ENCODE data around the gene WSCD1. TPM values are rescaled to one million over a fixed set of nuclear protein-coding genes. Genes with fewer than 3 reads are reported as not detected.

Gene WSCD1
- polyA plus RNA-seq, 1 donor (not counting 4 experiments of a cell fraction or from before 2014, with no cell fraction given) = not detected

DNA sequence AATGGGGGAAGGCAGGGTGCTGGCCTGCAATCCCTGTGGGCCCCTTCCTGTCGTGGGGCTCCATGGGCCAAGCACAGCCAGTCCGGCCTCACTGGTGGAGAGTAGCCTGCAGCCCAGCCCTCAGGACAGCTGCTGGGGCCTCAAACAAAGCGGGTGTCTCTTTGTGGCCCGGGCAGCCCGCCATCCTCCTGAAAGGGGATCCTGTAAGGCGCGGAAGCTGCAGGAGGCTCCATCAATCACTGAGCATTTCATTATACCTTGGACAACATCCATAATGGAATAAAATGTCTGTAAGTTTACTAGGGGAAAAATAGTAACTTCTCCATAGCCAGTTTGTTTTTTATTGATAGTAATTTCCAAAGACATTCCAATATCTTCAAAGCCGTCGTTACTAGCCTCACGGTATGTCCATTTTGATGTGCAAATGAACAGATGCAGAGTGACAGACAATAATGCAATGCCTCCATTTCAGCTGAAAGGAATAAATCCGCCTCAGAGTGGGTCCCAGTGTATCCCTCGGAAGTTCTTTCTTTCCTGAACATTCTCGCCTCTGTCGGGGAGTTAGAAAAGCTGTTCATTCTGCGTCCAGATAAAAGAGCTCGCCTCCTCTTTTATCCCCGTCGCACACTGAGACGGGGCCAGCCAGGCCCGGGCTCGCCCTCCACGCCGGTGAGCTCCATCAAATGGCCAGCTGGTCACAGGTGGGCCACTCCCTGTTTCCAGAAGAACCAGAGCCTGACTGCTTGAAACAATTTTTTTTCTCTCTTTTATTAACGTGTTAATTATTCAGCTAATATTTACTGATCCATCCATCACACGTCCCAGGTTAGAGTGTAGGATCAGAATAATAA is 14.4 kb downstream of the WSCD1 start:
- H3K36me3 ChIP-seq (ENCODE audit: control insufficient read depth in 2 of 2, extremely low read depth in 1 of 2, insufficient read depth in 2 of 2, low read length in 2 of 2) = no peaks in the 10 kb centered on the region
- peaks cover 9% of the 10 kb centered on the region for H3K27me3 ChIP-seq (ENCODE audit: control insufficient read depth, extremely low read depth, insufficient read depth, low read length)
- FAIRE-seq = no peak
- H3K79me2 ChIP-seq (ENCODE audit: control insufficient read depth, insufficient read depth, low read length) = no peaks in the 10 kb centered on the region
- no peaks in the 10 kb centered on the region for H4K20me1 ChIP-seq (ENCODE audit: control insufficient read depth, extremely low read depth, insufficient read depth, low read length)
- H3K9me3 ChIP-seq (ENCODE audit: control insufficient read depth, low read depth, low read length) = no peaks in the 10 kb centered on the region
- H3K9ac ChIP-seq (ENCODE audit: control insufficient read depth, extremely low read depth, insufficient read depth, low read length) = no peak overlapping the region
- H2AFZ ChIP-seq (ENCODE audit: control insufficient read depth, low read length) = no peak overlapping the region
- H3K27ac ChIP-seq (ENCODE audit: control insufficient read depth, insufficient read depth, low read length) = no peak overlapping the region
- dilution Hi-C loops (cut with MboI; ENCODE audit: extremely low pct_ligation_motif_present, low sequenced_read_pairs) = no loop called here
- H3K4me3 ChIP-seq (ENCODE audit: control insufficient read depth in 2 of 3, extremely low read depth in 1 of 3, insufficient read depth in 2 of 3, low read depth in 1 of 3, low read length in 3 of 3) = no peak overlapping the region
- H3K9me1 ChIP-seq (ENCODE audit: control insufficient read depth, extremely low read depth, insufficient read depth, low read length) = no peaks in the 10 kb centered on the region
- no peaks in the 10 kb centered on the region for H3K4me1 ChIP-seq (ENCODE audit: control insufficient read depth, extremely low read depth, insufficient read depth, low read length)
- TF ChIP-seq, protein P1, sequence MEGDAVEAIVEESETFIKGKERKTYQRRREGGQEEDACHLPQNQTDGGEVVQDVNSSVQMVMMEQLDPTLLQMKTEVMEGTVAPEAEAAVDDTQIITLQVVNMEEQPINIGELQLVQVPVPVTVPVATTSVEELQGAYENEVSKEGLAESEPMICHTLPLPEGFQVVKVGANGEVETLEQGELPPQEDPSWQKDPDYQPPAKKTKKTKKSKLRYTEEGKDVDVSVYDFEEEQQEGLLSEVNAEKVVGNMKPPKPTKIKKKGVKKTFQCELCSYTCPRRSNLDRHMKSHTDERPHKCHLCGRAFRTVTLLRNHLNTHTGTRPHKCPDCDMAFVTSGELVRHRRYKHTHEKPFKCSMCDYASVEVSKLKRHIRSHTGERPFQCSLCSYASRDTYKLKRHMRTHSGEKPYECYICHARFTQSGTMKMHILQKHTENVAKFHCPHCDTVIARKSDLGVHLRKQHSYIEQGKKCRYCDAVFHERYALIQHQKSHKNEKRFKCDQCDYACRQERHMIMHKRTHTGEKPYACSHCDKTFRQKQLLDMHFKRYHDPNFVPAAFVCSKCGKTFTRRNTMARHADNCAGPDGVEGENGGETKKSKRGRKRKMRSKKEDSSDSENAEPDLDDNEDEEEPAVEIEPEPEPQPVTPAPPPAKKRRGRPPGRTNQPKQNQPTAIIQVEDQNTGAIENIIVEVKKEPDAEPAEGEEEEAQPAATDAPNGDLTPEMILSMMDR (optimal IDR thresholded peaks at IDR 0.05 in 1 of 3, IDR thresholded peaks at IDR 0.05 in 1 of 3, conservative IDR thresholded peaks at IDR 0.05 in 1 of 3; ENCODE audit: extremely low read depth in 1 of 3, insufficient read depth in 2 of 3, low read length in 3 of 3) = no peak
- TF ChIP-seq EZH2 (IDR thresholded peaks at IDR 0.05; ENCODE audit: low read length) = no peak
- no peak overlapping the region for H3K4me2 ChIP-seq (ENCODE audit: control insufficient read depth, extremely low read depth, insufficient read depth, low read depth, low read length)
- DNase-seq (ENCODE audit: low read depth, low spot score) = no peak

DNA sequence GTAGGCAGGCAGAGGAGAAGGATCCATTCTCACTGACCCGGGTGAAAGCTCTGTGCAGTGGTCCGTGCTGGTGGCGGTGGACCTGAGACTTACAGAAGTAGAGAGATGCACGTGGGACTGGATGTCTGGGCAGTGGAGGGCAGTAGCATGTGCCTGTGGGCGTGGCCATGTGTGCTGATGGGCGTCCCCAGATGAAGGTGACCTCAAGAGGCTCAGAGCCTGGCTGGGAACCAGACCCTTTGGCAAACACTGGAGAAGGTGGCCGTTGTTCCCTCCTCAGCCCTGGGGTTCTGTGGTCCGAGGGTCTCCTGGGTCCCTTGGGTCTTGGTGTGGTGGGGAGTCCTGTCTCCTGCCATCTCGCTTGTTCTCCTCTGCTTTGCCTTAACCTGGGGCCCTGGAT is 15.6 kb downstream of the WSCD1 start:
- no peaks in the 10 kb centered on the region for H3K9me3 ChIP-seq (ENCODE audit: control insufficient read depth, low read depth, low read length)
- H3K9me1 ChIP-seq (ENCODE audit: control insufficient read depth, extremely low read depth, insufficient read depth, low read length) = no peaks in the 10 kb centered on the region
- no peaks in the 10 kb centered on the region for H3K36me3 ChIP-seq (ENCODE audit: control insufficient read depth in 2 of 2, extremely low read depth in 1 of 2, insufficient read depth in 2 of 2, low read length in 2 of 2)
- no peak for DNase-seq (ENCODE audit: low read depth, low spot score)
- no peak overlapping the region for H3K27ac ChIP-seq (ENCODE audit: control insufficient read depth, insufficient read depth, low read length)
- no peaks in the 10 kb centered on the region for H3K79me2 ChIP-seq (ENCODE audit: control insufficient read depth, insufficient read depth, low read length)
- no peak overlapping the region for H2AFZ ChIP-seq (ENCODE audit: control insufficient read depth, low read length)
- FAIRE-seq = no peak
- H3K4me1 ChIP-seq (ENCODE audit: control insufficient read depth, extremely low read depth, insufficient read depth, low read length) = no peaks in the 10 kb centered on the region
- no peak overlapping the region for H3K4me2 ChIP-seq (ENCODE audit: control insufficient read depth, extremely low read depth, insufficient read depth, low read depth, low read length)
- H3K27me3 ChIP-seq (ENCODE audit: control insufficient read depth, extremely low read depth, insufficient read depth, low read length) = peaks cover 4% of the 10 kb centered on the region
- H3K9ac ChIP-seq (ENCODE audit: control insufficient read depth, extremely low read depth, insufficient read depth, low read length) = no peak overlapping the region
- no peak for TF ChIP-seq EZH2 (IDR thresholded peaks at IDR 0.05; ENCODE audit: low read length)
- TF ChIP-seq, protein P1 (optimal IDR thresholded peaks at IDR 0.05 in 1 of 3, IDR thresholded peaks at IDR 0.05 in 1 of 3, conservative IDR thresholded peaks at IDR 0.05 in 1 of 3; ENCODE audit: extremely low read depth in 1 of 3, insufficient read depth in 2 of 3, low read length in 3 of 3) = no peak
- H3K4me3 ChIP-seq (ENCODE audit: control insufficient read depth in 2 of 3, extremely low read depth in 1 of 3, insufficient read depth in 2 of 3, low read depth in 1 of 3, low read length in 3 of 3) = no peak overlapping the region
- dilution Hi-C loops (cut with MboI; ENCODE audit: extremely low pct_ligation_motif_present, low sequenced_read_pairs) = no loop called here
- H4K20me1 ChIP-seq (ENCODE audit: control insufficient read depth, extremely low read depth, insufficient read depth, low read length) = no peaks in the 10 kb centered on the region
